VCaP (cell line): ENCODE data around the gene ERBIN.

Experiments used
- H3K27ac ChIP-seq: fragments of 450-650 bp; 2 replicates; pipeline ENCODE4 v1.5.1; 2017
- CTCF ChIP-seq: fragments of 450-650 bp; conservative IDR thresholded peaks from 2 replicates; pipeline ENCODE4 v1.5.1; 2017; ENCODE audit warnings: mild to moderate bottlenecking, moderate library complexity

Gene ERBIN

GRCh38 chr5:65919773-65920172 lies 6.6 kb upstream of the ERBIN start:
- no peak overlapping the region for H3K27ac ChIP-seq
- no peak for TF ChIP-seq CTCF

DNA sequence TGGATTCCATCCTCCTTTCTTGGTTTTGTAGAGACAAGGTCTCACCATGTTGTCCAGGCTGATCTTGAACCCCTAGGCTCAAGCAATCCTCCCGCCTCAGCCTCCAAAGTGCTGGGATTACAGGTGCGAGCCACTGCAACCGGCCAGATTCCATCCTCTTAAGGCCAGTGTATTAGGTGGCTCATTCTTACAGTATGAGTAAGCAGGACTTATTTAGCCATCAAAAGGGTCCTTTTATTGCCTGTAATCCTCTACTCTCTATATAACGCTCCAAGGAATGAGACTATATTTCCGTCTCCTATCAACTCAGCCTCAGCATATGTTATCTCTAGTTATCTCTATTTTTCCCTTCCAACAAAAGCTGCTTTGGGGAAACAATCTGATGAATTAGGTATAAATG lies 3.0 kb upstream of the ERBIN start:
- TF ChIP-seq CTCF: no peak
- H3K27ac ChIP-seq: no peak overlapping the region

DNA sequence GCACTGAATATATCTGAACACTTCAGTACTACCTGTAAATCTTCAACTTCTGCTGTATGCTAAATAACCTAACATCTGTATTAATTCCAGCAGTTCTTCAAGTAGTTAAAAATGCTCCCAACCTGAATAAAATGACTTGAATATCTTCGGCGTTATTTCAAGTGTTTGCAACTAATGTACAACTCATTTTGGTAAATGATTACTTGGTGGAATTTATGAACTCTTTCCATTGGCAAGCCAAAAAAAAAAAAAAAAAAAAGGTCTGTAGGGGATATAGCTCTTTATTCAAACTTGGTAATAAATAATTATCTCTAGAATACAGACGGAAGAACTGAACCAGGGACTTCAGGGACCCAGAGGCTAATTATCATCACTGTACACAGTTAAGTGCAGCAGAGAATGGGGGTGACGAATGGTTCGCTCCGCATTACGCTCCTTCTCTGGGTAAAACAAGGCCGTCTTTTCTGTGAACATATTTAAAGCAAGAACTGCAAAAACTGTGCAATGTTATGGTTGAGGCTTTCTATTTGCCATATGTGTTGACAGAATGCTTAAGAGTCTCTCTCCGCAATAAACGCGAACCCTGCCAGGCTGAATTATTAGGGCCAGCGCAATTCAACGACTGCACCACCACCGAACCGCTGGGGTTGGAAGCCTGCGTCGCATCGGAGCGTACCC lies 1.9 kb upstream of the ERBIN start:
- peak overlapping the region; percentile 98 for H3K27ac ChIP-seq

DNA sequence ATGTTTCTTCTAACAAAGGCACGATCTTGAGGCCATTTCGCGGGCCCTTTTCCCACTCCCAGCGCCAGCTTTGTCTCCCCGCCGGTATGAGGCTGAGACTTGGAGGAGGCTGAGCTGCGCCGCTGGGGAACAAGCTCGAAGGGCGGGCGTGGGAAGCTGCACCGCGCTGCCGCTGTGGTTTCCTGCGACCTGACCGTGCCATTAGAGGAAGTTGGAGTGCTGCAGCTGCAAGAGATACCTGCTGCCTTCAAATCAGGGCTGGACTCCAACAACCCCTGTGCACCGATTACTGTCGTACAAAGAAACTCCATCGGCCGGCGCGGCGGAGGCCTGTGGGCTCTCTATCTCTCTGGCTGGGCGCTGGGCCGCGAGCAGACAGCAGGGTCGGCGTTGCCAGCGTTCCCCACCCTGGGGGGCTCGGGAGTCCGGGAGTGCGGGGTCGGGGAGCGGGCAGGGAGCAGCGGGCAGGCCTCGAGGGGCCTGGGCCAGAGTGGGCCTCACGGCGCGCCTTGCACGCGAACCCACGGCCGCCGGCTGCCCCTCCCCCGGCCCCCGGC lies 1.3 kb upstream of the ERBIN start:
- TF ChIP-seq CTCF: no peak
- peak overlapping the region; percentile 98 for H3K27ac ChIP-seq

More for the DNA sequence above, 1.9 kb upstream of the ERBIN start:
- no peak for TF ChIP-seq CTCF

- TF ChIP-seq CTCF: peak; percentile 71
- H3K27ac ChIP-seq: peak overlapping the region; percentile 98
Measured at GRCh38 chr5:65925601-65926275, 637 bp upstream of the ERBIN start.

GRCh38 chr5:65926893-65927292 lies 518 bp downstream of the ERBIN start:
- TF ChIP-seq CTCF: no peak
- peak overlapping the region; percentile 98 for H3K27ac ChIP-seq

DNA sequence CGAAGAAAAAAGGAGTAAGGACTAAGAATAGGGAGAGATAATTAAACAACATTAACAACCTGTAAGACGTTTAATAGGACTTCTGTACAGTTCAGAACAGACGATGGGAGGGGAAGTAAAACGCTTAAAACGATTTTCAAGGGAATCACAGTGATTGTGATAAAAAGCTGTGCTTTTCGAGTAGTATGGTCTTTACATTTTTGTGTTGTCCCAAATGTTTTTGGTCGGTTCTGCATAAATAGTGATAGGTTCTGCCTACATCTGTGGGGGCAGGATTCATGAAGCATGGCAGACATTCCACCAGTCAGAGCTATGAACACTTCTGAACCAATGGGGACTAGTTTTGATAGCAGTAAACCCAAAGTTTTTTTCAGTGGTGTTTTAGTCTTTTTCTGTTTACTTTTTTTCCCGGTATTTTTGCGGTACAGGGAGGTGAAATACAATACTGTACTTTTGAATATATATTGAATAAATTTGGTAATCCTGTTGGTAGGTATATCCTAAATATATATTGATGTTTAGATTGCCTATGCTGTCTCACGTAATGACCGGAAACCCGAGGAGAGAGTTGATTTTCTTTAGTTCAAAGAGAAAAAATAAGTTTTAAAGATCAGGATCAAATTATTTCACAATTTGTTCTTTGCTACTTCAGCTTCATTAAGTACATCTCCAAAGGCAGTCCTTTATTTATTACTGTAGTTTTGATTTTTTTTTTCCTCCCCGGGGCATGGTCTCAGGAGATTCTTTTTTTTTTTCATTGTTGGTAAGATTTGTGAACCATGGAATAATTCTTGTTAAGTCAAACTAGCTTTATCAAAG lies 1.3 kb downstream of the ERBIN start:
- no peak for TF ChIP-seq CTCF
- H3K27ac ChIP-seq: peak overlapping the region; percentile 98
